WERI-Rb-1 (cell line): Measurements from ENCODE around the gene ADGRG1.

Experiments used
- DNase-seq: peaks from one replicate; pipeline ENCODE4 v3.0.0-alpha.2; 2020
- H3K27ac ChIP-seq: fragments of 250-450 bp; sonication (Bioruptor Pico); 2 replicates; pipeline ENCODE4 v1.5.1; 2020; ENCODE audit warnings: mild to moderate bottlenecking, moderate library complexity
- H3K27me3 ChIP-seq: fragments of 250-450 bp; sonication (Bioruptor Pico); 2 replicates; pipeline ENCODE4 v1.5.1; 2021; ENCODE audit warnings: mild to moderate bottlenecking, low read depth, moderate library complexity; ENCODE audit not compliant: insufficient read depth, severe bottlenecking
- H3K36me3 ChIP-seq: fragments of 250-450 bp; sonication (Bioruptor Pico); 2 replicates; pipeline ENCODE4 v1.5.1; 2020; ENCODE audit warnings: mild to moderate bottlenecking, moderate library complexity
- H3K4me3 ChIP-seq: 2 replicates; pipeline ENCODE4 v1.5.1; 2011; ENCODE audit warnings: low read depth, mild to moderate bottlenecking, control low read depth, low read length
- H3K9me3 ChIP-seq: fragments of 250-450 bp; sonication (Bioruptor Pico); 2 replicates; pipeline ENCODE4 v1.5.1; 2021; ENCODE audit warnings: mild to moderate bottlenecking, moderate library complexity; ENCODE audit not compliant: severe bottlenecking
- CTCF ChIP-seq: IDR thresholded peaks from 2 replicates; pipeline ENCODE4 v1.5.1; 2011; ENCODE audit warnings: low read depth, mild to moderate bottlenecking, control low read depth, inconsistent platforms, low read length

ADGRG1 gene

GRCh38 chr16:57656342-57656955, 28.0 kb downstream of the ADGRG1 start:
- H3K4me3 ChIP-seq: no peak overlapping the region
- H3K27ac ChIP-seq: no peak overlapping the region
- no peaks in the 10 kb centered on the region for H3K27me3 ChIP-seq
- H3K9me3 ChIP-seq: no peaks in the 10 kb centered on the region
- DNase-seq: no peak
- TF ChIP-seq CTCF: no peak
- no peaks in the 10 kb centered on the region for H3K36me3 ChIP-seq

GRCh38 chr16:57657228-57657627, 28.8 kb downstream of the ADGRG1 start:
- H3K9me3 ChIP-seq: no peaks in the 10 kb centered on the region
- no peak for TF ChIP-seq CTCF
- H3K27me3 ChIP-seq: no peaks in the 10 kb centered on the region
- no peak for DNase-seq
- no peaks in the 10 kb centered on the region for H3K36me3 ChIP-seq
- H3K27ac ChIP-seq: no peak overlapping the region
- H3K4me3 ChIP-seq: no peak overlapping the region

- Histone ChIP-seq H3K9me3 (no peaks in the 10 kb centered on the region), H3K27me3 (no peaks in the 10 kb centered on the region), H3K36me3 (no peaks in the 10 kb centered on the region), H3K4me3 (no peak overlapping the region), H3K27ac (no peak overlapping the region)
- TF ChIP-seq CTCF: no peak
- DNase-seq: no peak
These were observed 29.9 kb downstream of the ADGRG1 start for GRCh38 chr16:57658130-57658877.

GRCh38 chr16:57658878-57659674, 30.6 kb downstream of the ADGRG1 start:
- no peak for TF ChIP-seq CTCF
- no peaks in the 10 kb centered on the region for H3K9me3 ChIP-seq
- no peak overlapping the region for H3K27ac ChIP-seq
- no peaks in the 10 kb centered on the region for H3K36me3 ChIP-seq
- H3K4me3 ChIP-seq: no peak overlapping the region
- no peaks in the 10 kb centered on the region for H3K27me3 ChIP-seq
- DNase-seq: no peak

GRCh38 chr16:57660715-57661463, 32.5 kb downstream of the ADGRG1 start:
- no peak overlapping the region for H3K27ac ChIP-seq
- H3K9me3 ChIP-seq: no peaks in the 10 kb centered on the region
- no peaks in the 10 kb centered on the region for H3K36me3 ChIP-seq
- no peaks in the 10 kb centered on the region for H3K27me3 ChIP-seq
- H3K4me3 ChIP-seq: no peak overlapping the region
- no peak for DNase-seq
- peak; percentile 35 for TF ChIP-seq CTCF
